Activated CD4-positive, alpha-beta T cell treated with anti-CD3 and anti-CD28 coated beads, Interleukin-2, amount 10 ng/mL, durations not matched to agents 7 days and 5 days (primary cell): ENCODE data around the gene KRTAP9-4. TPM values are rescaled to one million over a fixed set of nuclear protein-coding genes. Genes with fewer than 3 reads are reported as not detected.
"Not testable (repeated sequence)": the region's sequence is repeated elsewhere in the genome, so short reads cannot be mapped to it uniquely, and the experiment has no call there.

Experiments used
- CTCF ChIA-PET: fragments of 350-600 bp; sonication (Branson Sonifier 250); formaldehyde crosslinking; loops from one replicate; lab custom pipeline; 2021; ENCODE audit warnings: antibody characterized with exemption; lab: Charles Lee
- POLR2A ChIA-PET: fragments of 350-600 bp; sonication (Branson Sonifier 250); formaldehyde crosslinking; loops from one replicate; lab custom pipeline; 2021; ENCODE audit warnings: antibody characterized with exemption; lab: Charles Lee
- DNase-seq: peaks from one replicate; pipeline ENCODE4 v3.0.0-alpha.2; 2020
- H3K27ac Mint-ChIP-seq: one replicate; pipeline ENCODE4 v1.8.0; 2021; ENCODE audit warnings: mild to moderate bottlenecking, moderate library complexity, mixed read lengths
- H3K27me3 Mint-ChIP-seq: one replicate; pipeline ENCODE4 v1.8.0; 2021; ENCODE audit warnings: mixed read lengths
- H3K36me3 Mint-ChIP-seq: one replicate; pipeline ENCODE4 v1.8.0; 2021; ENCODE audit warnings: low read depth, mixed read lengths
- H3K4me1 Mint-ChIP-seq: one replicate; pipeline ENCODE4 v1.8.0; 2021; ENCODE audit warnings: mixed read lengths
- H3K4me3 Mint-ChIP-seq: one replicate; pipeline ENCODE4 v1.8.0; 2021; ENCODE audit warnings: mild to moderate bottlenecking, moderate library complexity, mixed read lengths
- H3K9me3 Mint-ChIP-seq: one replicate; pipeline ENCODE4 v1.8.0; 2021; ENCODE audit warnings: mixed read lengths
- total RNA-seq, 2 experiments: library from RNA; stranded (reverse); gene quantifications; one replicate each; pipeline ENCODE4 v1.2.3, GENCODE V29; 2021

KRTAP9-4 gene, protein sequence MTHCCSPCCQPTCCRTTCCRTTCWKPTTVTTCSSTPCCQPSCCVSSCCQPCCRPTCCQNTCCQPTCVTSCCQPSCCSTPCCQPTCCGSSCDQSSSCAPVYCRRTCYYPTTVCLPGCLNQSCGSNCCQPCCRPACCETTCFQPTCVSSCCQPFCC
- total RNA-seq = not detected

DNA sequence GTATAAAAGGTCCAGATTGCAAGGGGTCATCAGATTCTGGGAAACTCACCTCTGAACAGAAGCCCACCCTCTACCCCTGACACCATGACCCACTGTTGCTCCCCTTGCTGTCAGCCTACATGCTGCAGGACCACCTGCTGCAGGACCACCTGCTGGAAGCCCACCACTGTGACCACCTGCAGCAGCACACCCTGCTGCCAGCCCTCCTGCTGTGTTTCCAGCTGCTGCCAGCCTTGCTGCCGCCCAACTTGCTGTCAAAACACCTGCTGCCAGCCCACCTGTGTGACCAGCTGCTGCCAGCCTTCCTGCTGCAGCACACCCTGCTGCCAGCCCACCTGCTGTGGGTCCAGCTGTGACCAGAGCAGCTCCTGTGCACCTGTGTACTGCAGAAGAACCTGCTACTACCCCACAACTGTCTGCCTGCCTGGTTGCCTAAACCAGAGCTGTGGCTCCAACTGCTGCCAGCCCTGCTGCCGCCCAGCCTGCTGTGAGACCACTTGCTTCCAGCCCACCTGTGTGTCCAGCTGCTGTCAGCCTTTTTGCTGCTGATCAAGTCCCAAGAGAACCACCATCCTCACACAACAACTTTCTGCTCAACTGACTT, at the start of gene KRTAP9-4:
Gene KRTAP9-4 (plus strand): TSS at position 51 of the 604 bp plus-strand sequence. CDS start 34 bp downstream, at position 85.
- H3K27ac Mint-ChIP-seq, DNase-seq, H3K4me1 Mint-ChIP-seq, CTCF ChIA-PET, H3K4me3 Mint-ChIP-seq, H3K36me3 Mint-ChIP-seq, H3K9me3 Mint-ChIP-seq, POLR2A ChIA-PET: not testable (repeated sequence)
- H3K27me3 Mint-ChIP-seq = peaks cover 31% of the 10 kb centered on the region

GRCh38 chr17:41211845-41212466, 37.5 kb upstream of the KRTAP9-4 start:
- Mint-ChIP-seq H3K27me3 (peaks cover 29% of the 10 kb centered on the region), H3K36me3 (no peaks in the 10 kb centered on the region), H3K4me1 (no peaks in the 10 kb centered on the region), H3K9me3 (no peaks in the 10 kb centered on the region), H3K4me3 (no peak overlapping the region), H3K27ac (no peak overlapping the region)
- ChIA-PET CTCF (no interaction called here), POLR2A (no interaction called here)
- DNase-seq = no peak

DNA sequence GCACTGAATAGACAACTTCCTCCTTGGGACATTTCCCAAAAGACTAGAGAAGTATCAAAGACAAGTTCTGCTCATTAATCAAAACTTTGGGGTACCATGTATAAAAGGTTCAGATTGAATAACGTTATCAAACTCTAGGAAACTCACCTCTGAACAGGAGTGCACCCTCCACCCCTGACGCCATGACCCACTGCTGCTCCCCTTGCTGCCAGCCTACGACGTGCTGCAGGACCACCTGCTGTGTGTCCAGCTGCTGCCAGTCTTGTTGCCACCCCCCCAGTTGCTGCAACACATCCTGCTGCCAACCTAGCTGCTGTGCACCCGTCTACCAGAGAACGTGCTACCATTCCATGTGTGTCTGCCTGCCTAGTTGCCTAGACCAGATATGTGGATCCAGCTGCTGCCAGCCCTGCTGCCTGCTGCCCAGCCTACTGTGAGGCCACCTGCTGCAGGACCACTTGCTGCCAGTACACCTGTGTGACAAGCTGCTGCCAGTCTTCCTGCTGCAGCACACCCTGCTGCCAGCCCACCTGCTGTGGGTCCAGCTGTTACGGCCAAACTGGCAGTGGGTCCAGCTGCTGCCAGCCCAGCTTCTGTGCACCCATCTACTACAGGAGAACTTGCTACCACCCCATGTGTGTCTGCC, 36.8 kb upstream of the KRTAP9-4 start:
- no peak for DNase-seq
- Mint-ChIP-seq H3K27me3 (peaks cover 31% of the 10 kb centered on the region), H3K4me3 (no peak overlapping the region), H3K4me1 (no peaks in the 10 kb centered on the region), H3K27ac (no peak overlapping the region), H3K9me3 (no peaks in the 10 kb centered on the region), H3K36me3 (no peaks in the 10 kb centered on the region)
- POLR2A ChIA-PET = no interaction called here
- CTCF ChIA-PET = no interaction called here

DNA sequence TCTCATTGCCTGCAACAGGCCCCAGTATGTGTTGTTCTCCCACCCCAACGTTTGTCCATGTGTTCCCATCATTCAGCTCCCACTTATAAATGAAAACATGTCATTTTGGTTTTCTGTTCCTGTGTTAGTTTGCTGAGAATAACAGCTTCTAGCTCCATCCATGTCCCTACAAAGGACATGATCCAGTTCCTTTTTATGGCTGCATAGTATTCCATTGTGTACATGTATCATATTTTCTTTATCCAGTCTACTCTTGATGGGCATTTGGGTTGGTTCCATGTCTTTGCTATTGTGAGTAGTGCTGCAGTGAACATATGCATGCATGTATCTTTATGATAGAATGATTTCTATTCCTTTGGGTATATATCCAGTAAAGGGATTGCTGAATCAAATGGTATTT, 33.8 kb upstream of the KRTAP9-4 start:
- H3K27me3 Mint-ChIP-seq = peaks cover 16% of the 10 kb centered on the region
- ChIA-PET CTCF (no interaction called here), POLR2A (no interaction called here)
- no peak overlapping the region for H3K27ac Mint-ChIP-seq
- DNase-seq = no peak
- H3K9me3 Mint-ChIP-seq = peaks cover 7% of the 10 kb centered on the region
- H3K4me3 Mint-ChIP-seq = no peak overlapping the region
- no peaks in the 10 kb centered on the region for H3K36me3 Mint-ChIP-seq
- no peaks in the 10 kb centered on the region for H3K4me1 Mint-ChIP-seq

GRCh38 chr17:41223821-41224220, 25.7 kb upstream of the KRTAP9-4 start:
- H3K27ac Mint-ChIP-seq = no peak overlapping the region
- DNase-seq = no peak
- ChIA-PET CTCF (interaction anchor here (1.3 kb wide), 1 partner anchor 27 kb away, joined by 3 read pairs; no protein-coding TSS in a partner anchor), POLR2A (no interaction called here)
- H3K4me1 Mint-ChIP-seq = no peaks in the 10 kb centered on the region
- peaks cover 8% of the 10 kb centered on the region for H3K9me3 Mint-ChIP-seq
- H3K4me3 Mint-ChIP-seq = no peak overlapping the region
- no peaks in the 10 kb centered on the region for H3K36me3 Mint-ChIP-seq
- peaks cover 12% of the 10 kb centered on the region for H3K27me3 Mint-ChIP-seq

- no peak overlapping the region for H3K4me3 Mint-ChIP-seq
- ChIA-PET CTCF (interaction anchor here (1.0 kb wide), 1 partner anchor 322 kb away, joined by 3 read pairs; no protein-coding TSS in a partner anchor), POLR2A (no interaction called here)
- H3K36me3 Mint-ChIP-seq = no peaks in the 10 kb centered on the region
- DNase-seq = no peak
- no peaks in the 10 kb centered on the region for H3K4me1 Mint-ChIP-seq
- no peak overlapping the region for H3K27ac Mint-ChIP-seq
- peaks cover 9% of the 10 kb centered on the region for H3K27me3 Mint-ChIP-seq
- H3K9me3 Mint-ChIP-seq = no peaks in the 10 kb centered on the region
Observed at GRCh38 chr17:41226051-41226450, 23.4 kb upstream of the KRTAP9-4 start.

DNA sequence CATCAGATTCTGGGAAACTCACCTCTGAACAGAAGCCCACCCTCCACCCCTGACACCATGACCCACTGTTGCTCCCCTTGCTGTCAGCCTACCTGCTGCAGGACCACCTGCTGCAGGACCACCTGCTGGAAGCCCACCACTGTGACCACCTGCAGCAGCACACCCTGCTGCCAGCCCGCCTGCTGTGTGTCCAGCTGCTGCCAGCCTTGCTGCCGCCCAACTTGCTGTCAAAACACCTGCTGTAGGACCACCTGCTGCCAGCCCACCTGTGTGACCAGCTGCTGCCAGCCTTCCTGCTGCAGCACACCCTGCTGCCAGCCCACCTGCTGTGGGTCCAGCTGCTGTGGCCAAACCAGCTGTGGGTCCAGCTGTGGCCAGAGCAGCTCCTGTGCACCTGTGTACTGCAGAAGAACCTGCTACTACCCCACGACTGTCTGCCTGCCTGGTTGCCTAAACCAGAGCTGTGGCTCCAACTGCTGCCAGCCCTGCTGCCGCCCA, 22.8 kb upstream of the KRTAP9-4 start, which contains the start of gene KRTAP9-2:
Gene KRTAP9-2 (plus strand): TSS at position 51 of the 498 bp plus-strand sequence. CDS start 7 bp downstream, at position 58.
- H3K4me1 Mint-ChIP-seq, POLR2A ChIA-PET, H3K27ac Mint-ChIP-seq, CTCF ChIA-PET, H3K27me3 Mint-ChIP-seq, DNase-seq, H3K36me3 Mint-ChIP-seq, H3K9me3 Mint-ChIP-seq, H3K4me3 Mint-ChIP-seq: not testable (repeated sequence)

GRCh38 chr17:41230094-41230493, 19.4 kb upstream of the KRTAP9-4 start:
- POLR2A ChIA-PET = no interaction called here
- Mint-ChIP-seq H3K27ac (no peak overlapping the region), H3K36me3 (no peaks in the 10 kb centered on the region), H3K4me3 (no peak overlapping the region), H3K4me1 (no peaks in the 10 kb centered on the region), H3K27me3 (peaks cover 12% of the 10 kb centered on the region), H3K9me3 (no peaks in the 10 kb centered on the region)
- DNase-seq = no peak
- CTCF ChIA-PET = no interaction called here

DNA sequence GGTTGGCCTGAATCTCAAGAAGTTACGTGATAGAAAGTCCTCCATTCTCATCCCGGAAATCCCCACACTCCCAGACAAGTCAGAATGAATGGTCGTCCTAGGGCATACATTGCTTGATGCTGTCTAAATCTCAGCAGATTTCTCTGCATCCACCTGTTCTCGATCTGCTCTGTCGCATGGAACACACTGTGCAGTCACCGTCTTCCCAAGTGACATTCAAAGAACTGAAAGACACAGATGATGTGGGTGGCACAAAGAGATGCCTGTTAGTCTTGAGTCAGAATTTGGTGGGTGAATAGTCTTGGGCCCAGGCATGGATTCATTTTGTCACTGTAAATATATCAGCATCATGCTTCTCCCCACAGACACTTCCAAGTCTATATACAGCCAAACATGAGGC, 17.8 kb upstream of the KRTAP9-4 start:
- peaks cover 15% of the 10 kb centered on the region for H3K27me3 Mint-ChIP-seq
- DNase-seq = no peak
- H3K27ac Mint-ChIP-seq = no peak overlapping the region
- H3K9me3 Mint-ChIP-seq = no peaks in the 10 kb centered on the region
- ChIA-PET POLR2A (no interaction called here), CTCF (no interaction called here)
- H3K4me3 Mint-ChIP-seq = no peak overlapping the region
- H3K36me3 Mint-ChIP-seq = no peaks in the 10 kb centered on the region
- no peaks in the 10 kb centered on the region for H3K4me1 Mint-ChIP-seq

GRCh38 chr17:41232399-41233105, 16.9 kb upstream of the KRTAP9-4 start, which contains the start of gene KRTAP9-3:
Gene KRTAP9-3, plus strand, starts transcription at chr17:41232449. Its CDS starts 53 bp downstream, at chr17:41232502.
- H3K4me3 Mint-ChIP-seq, H3K27ac Mint-ChIP-seq, POLR2A ChIA-PET, H3K4me1 Mint-ChIP-seq, CTCF ChIA-PET, H3K9me3 Mint-ChIP-seq, H3K36me3 Mint-ChIP-seq, DNase-seq: not testable (repeated sequence)
- H3K27me3 Mint-ChIP-seq = peaks cover 15% of the 10 kb centered on the region

DNA sequence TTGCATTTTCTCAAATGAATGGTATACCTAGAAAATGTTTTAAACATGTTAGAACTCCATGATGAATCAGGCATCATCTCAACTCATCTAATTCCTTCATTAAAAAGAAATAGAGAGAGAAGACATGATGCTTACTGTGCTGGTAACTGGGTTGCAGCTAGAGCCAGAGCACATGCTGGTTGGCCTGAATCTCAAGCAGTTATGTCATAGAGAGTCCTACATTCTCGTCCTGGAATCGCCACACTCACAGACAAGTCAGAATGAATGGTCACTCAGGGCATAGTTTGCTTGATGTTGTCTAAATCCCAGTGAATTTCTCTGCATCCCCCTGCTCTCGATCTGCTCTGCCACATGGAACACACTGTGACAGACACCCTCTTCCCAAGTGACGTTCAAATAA, 12.4 kb upstream of the KRTAP9-4 start:
- DNase-seq, CTCF ChIA-PET, H3K36me3 Mint-ChIP-seq, H3K4me1 Mint-ChIP-seq, H3K27ac Mint-ChIP-seq, H3K4me3 Mint-ChIP-seq, H3K9me3 Mint-ChIP-seq, POLR2A ChIA-PET, H3K27me3 Mint-ChIP-seq: not testable (repeated sequence)

DNA sequence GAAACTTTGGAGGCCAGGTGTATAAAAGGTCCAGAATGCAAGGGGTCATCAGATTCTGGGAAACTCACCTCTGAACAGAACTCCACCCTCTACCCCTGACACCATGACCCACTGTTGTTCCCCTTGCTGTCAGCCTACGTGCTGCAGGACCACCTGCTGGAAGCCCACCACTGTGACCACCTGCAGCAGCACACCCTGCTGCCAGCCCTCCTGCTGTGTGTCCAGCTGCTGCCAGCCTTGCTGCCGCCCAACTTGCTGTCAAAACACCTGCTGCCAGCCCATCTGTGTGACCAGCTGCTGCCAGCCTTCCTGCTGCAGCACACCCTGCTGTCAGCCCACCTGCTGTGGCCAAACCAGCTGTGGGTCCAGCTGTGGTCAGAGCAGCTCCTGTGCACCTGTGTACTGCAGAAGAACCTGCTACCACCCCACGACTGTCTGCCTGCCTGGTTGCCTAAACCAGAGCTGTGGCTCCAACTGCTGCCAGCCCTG, 11.5 kb upstream of the KRTAP9-4 start, which contains the start of gene KRTAP9-8:
Gene KRTAP9-8 (plus strand): TSS at position 51 of the 489 bp plus-strand sequence. CDS start 53 bp downstream, at position 104.
- CTCF ChIA-PET, H3K4me3 Mint-ChIP-seq, H3K36me3 Mint-ChIP-seq, H3K27me3 Mint-ChIP-seq, DNase-seq, POLR2A ChIA-PET, H3K4me1 Mint-ChIP-seq, H3K27ac Mint-ChIP-seq, H3K9me3 Mint-ChIP-seq: not testable (repeated sequence)
